Coronary artery (tissue), 2 donors: ENCODE measurements around the gene ACHE.

Source experiments
- DNase-seq: peaks from one replicate; pipeline ENCODE4 v3.0.0-alpha.2; 2017; ENCODE audit warnings: low spot score
- H3K27ac ChIP-seq, 2 donors: fragments of 200-600 bp; sonication (generic); one replicate each; pipeline ENCODE4 v1.5.1; 2016 to 2019
- H3K4me3 ChIP-seq: fragments of 200-600 bp; sonication (generic); 2 replicates; pipeline ENCODE4 v1.5.1; 2016; ENCODE audit warnings: mild to moderate bottlenecking, moderate library complexity
- CTCF ChIP-seq: fragments of 200-600 bp; sonication (generic); IDR thresholded peaks from one replicate; pipeline ENCODE4 v1.5.1; 2019; ENCODE audit warnings: antibody characterized with exemption

Gene ACHE

GRCh38 chr7:100891568-100892247 is 4.0 kb downstream of the ACHE start:
- peak overlapping the region; percentile 86 for H3K4me3 ChIP-seq

DNA sequence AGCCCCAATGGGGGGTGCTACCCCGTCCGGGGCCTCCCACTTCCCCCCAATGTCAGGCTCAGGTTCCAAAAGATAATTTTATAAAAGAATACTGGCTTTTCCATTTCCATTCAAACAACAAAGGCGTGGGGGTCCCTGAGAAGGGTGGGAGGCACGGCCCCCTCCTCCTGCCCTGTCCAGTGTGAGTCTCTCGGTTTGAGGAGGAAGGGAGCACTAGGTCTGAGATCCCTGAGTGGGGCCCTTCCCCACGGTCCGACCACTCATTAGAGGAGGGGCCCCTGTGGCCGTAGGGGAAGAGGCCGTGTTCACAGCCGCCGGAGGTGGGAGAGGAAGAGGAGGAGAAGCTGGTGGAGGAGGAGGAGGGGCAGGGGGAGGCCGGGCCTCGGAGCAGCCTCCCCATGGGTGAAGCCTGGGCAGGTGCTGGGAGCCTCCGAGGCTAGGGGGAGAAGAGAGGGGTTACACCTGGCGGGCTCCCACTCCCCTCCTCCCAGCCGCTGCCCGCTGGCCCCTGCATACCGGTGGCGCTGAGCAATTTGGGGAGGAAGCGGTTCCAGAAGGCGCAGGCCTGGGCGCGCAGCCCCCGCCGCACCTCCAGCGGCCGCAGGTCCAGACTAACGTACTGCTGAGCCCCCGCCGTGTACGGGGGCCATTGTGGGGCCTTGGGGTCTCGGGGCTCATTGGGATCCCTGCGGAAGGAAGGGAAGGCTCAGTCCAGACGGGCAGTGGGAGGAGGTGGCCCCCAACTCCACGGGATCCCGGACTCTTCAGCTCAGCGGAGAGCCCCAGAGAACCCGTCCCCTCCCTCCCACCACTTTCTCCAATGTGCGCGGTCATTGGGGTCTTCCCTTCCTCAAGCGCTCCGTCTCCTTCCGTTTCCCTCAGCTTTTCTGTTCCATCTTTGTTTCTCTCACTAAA is 4.8 kb downstream of the ACHE start:
- H3K4me3 ChIP-seq: peak overlapping the region; percentile 86
- H3K27ac ChIP-seq: peak overlapping the region; percentile 57 to 98
- no peak for TF ChIP-seq CTCF
- no peak for DNase-seq

More at GRCh38 chr7:100891568-100892247, 4.0 kb downstream of the ACHE start:
- no peak overlapping the region for H3K27ac ChIP-seq
- no peak for TF ChIP-seq CTCF
- no peak for DNase-seq

GRCh38 chr7:100888988-100889750 is 6.5 kb downstream of the ACHE start, which contains the start of gene UFSP1:
UFSP1 (minus strand) TSS chr7:100889715; CDS start chr7:100889271, 444 bp downstream.
- Histone ChIP-seq H3K4me3 (peak within 1 kb of the TSS; percentile 86), H3K27ac (peak within 1 kb of the TSS; percentile 57 to 98)
- DNase-seq: no peak
- TF ChIP-seq CTCF: no peak

DNA sequence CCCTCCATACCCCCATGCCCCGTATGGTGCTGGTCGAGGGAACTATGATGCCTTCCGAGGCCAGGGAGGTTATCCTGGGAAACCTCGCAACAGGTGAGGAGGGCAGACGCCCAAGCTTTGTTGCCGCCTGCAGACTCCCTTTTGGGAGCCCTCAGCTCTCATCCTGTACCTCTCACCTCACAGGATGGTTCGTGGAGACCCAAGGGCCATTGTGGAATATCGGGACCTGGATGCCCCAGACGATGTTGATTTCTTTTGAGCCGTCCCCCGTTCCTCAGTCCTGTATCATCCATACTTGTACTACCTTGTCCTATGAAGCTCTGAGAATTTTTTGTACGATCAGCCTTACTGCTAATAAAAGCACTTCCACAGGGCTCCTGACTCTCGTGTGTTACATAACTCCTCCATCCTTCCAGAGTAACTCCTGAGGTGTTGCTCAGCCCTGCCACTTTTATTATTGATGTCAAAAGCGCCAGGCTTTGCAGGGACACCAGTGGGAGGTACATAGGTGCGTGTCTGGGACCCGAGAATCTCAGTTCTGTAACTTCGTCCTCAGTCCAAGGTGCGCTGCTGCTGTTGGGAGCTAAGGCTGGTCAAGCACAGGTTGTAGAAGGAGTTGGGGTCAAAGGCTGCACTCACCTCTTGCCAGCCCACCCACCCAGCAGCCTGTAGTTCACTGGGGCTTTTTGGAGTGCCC is 7.2 kb downstream of the ACHE start:
- peak overlapping the region; percentile 86 for H3K4me3 ChIP-seq
- TF ChIP-seq CTCF: no peak
- no peak for DNase-seq
- H3K27ac ChIP-seq: peak overlapping the region in 1 of 2 donors; percentile 98

GRCh38 chr7:100887516-100888290 is 8.0 kb downstream of the ACHE start:
- no peak for DNase-seq
- TF ChIP-seq CTCF: no peak
- Histone ChIP-seq H3K27ac (peak overlapping the region in 1 of 2 donors; percentile 47), H3K4me3 (no peak overlapping the region)
